CD14-positive monocyte (primary cell): ENCODE data around the gene ITGB1. TPM values are rescaled to one million over a fixed set of nuclear protein-coding genes. Genes with fewer than 3 reads are reported as not detected.

Experiments used
- DNase-seq, 3 donors: peaks; one replicate each; pipeline ENCODE4 v3.0.0-alpha.2; 2011 to 2022
- H2AFZ ChIP-seq: 2 replicates; pipeline ENCODE4 v1.6.0; 2012; ENCODE audit warnings: mild to moderate bottlenecking, low read depth, low read length, inconsistent platforms; ENCODE audit not compliant: insufficient read depth, poor library complexity, severe bottlenecking
- H3K27ac ChIP-seq, 2 donors: 1 replicate in 1 of 2; 2 replicates in 1 of 2; pipeline ENCODE4 v1.5.1; 2012 to 2013; ENCODE audit warnings: low read length in 2 of 2, control low read depth in 1 of 2, inconsistent platforms in 1 of 2, low read depth in 1 of 2, mild to moderate bottlenecking in 1 of 2
- H3K27me3 ChIP-seq, 2 donors: one replicate each; pipeline versions ENCODE4 v1.6.0 to v1.6.1; 2011 to 2013; ENCODE audit warnings: low read length in 2 of 2; ENCODE audit not compliant: control insufficient read depth in 2 of 2, insufficient read depth in 2 of 2
- H3K36me3 ChIP-seq, 2 donors: replicated peaks in 1 of 2; 1 replicate in 1 of 2; 2 replicates in 1 of 2; pipeline versions ENCODE4 v1.5.1 to v1.6.1; 2012 to 2013; ENCODE audit warnings: low read length in 2 of 2, control low read depth in 1 of 2, inconsistent platforms in 1 of 2, mild to moderate bottlenecking in 1 of 2; ENCODE audit not compliant: insufficient read depth in 2 of 2, control insufficient read depth in 1 of 2
- H3K4me1 ChIP-seq, 2 donors: 1 replicate in 1 of 2; 2 replicates in 1 of 2; pipeline versions ENCODE4 v1.5.1 to v1.6.1; 2012 to 2013; ENCODE audit warnings: low read length in 2 of 2, control low read depth in 1 of 2, inconsistent platforms in 1 of 2, mild to moderate bottlenecking in 1 of 2, moderate library complexity in 1 of 2; ENCODE audit not compliant: insufficient read depth in 2 of 2, control insufficient read depth in 1 of 2
- H3K4me2 ChIP-seq: replicated peaks from 2 replicates; pipeline ENCODE3; 2012; ENCODE audit warnings: low read length, moderate library complexity, mild to moderate bottlenecking; ENCODE audit not compliant: poor library complexity, severe bottlenecking; ENCODE audit errors: extremely low read depth
- H3K4me3 ChIP-seq, 3 experiments: fragments of 200-600 bp in 1 of 3; sonication (generic) in 1 of 3; replicated peaks in 1 of 3; 1 replicate in 2 of 3; 2 replicates in 1 of 3; pipeline ENCODE4 v1.5.1; 2011 to 2013; ENCODE audit warnings: low read length in 3 of 3, mild to moderate bottlenecking in 3 of 3, control low read depth in 2 of 3, low read depth in 2 of 3, inconsistent platforms in 1 of 3, moderate library complexity in 1 of 3
- H3K79me2 ChIP-seq: 2 replicates; pipeline ENCODE4 v1.6.0; 2012; ENCODE audit warnings: mild to moderate bottlenecking, control low read depth, inconsistent platforms, low read length, moderate library complexity; ENCODE audit not compliant: insufficient read depth
- H3K9ac ChIP-seq: 2 replicates; pipeline ENCODE4 v1.6.0; 2017; ENCODE audit warnings: low read length, mild to moderate bottlenecking; ENCODE audit not compliant: insufficient read depth, poor library complexity, severe bottlenecking
- H3K9me3 ChIP-seq, 2 donors: replicated peaks in 1 of 2; 1 replicate in 1 of 2; 2 replicates in 1 of 2; pipeline versions ENCODE4 v1.5.1 to v1.6.1; 2012 to 2013; ENCODE audit warnings: low read length in 2 of 2, control low read depth in 1 of 2; ENCODE audit not compliant: control insufficient read depth in 1 of 2, insufficient read depth in 1 of 2
- H4K20me1 ChIP-seq: 2 replicates; pipeline ENCODE4 v1.6.0; 2012; ENCODE audit warnings: mild to moderate bottlenecking, low read length, control low read depth, moderate library complexity; ENCODE audit not compliant: insufficient read depth
- H3K27ac Mint-ChIP-seq, 7 donors: one replicate each; pipeline ENCODE4 v1.8.0; 2020; ENCODE audit warnings: mild to moderate bottlenecking in 7 of 7, mixed read lengths in 7 of 7, moderate library complexity in 6 of 7, inconsistent platforms in 2 of 7
- H3K27me3 Mint-ChIP-seq, 3 donors: one replicate each; pipeline ENCODE4 v1.8.0; 2021 to 2022; ENCODE audit warnings: low read depth in 3 of 3, mild to moderate bottlenecking in 3 of 3, mixed read lengths in 3 of 3, moderate library complexity in 3 of 3, inconsistent platforms in 1 of 3
- H3K36me3 Mint-ChIP-seq, 2 donors: one replicate each; pipeline ENCODE4 v1.8.0; 2020; ENCODE audit warnings: mixed read lengths in 2 of 2, inconsistent platforms in 1 of 2, mild to moderate bottlenecking in 1 of 2
- H3K4me1 Mint-ChIP-seq: one replicate; pipeline ENCODE4 v1.8.0; 2020; ENCODE audit warnings: mild to moderate bottlenecking, mixed read lengths
- H3K4me3 Mint-ChIP-seq, 2 donors: one replicate each; pipeline ENCODE4 v1.8.0; 2020; ENCODE audit warnings: mild to moderate bottlenecking in 2 of 2, mixed read lengths in 2 of 2, moderate library complexity in 1 of 2
- H3K9me3 Mint-ChIP-seq, 7 donors: one replicate each; pipeline ENCODE4 v1.8.0; 2020 to 2022; ENCODE audit warnings: mixed read lengths in 7 of 7, mild to moderate bottlenecking in 6 of 7, moderate library complexity in 6 of 7, inconsistent platforms in 2 of 7
- CTCF ChIP-seq: fragments of 200-600 bp; IDR thresholded peaks from one replicate; pipeline ENCODE4 v1.8.0; 2022; ENCODE audit warnings: antibody characterized with exemption, mild to moderate bottlenecking
- intact Hi-C, 2 donors: fragments of 100-400 bp; cut with micrococcal nuclease; formaldehyde crosslinking; loops; one replicate each; pipeline versions ENCODE4 v1.15.0 to v1.15.1; 2023
- polyA plus RNA-seq, 3 donors: library from polyadenylated mRNA; depleted of rRNA in 1 of 3; unstranded in 2 of 3; stranded (reverse) in 1 of 3; fragments of 300-500 nt in 2 of 3; fragments of >200 nt in 1 of 3; fragmentation: Illumina TruSeq in 2 of 3; gene quantifications; 1 replicate in 2 of 3; 2 replicates in 1 of 3; pipeline ENCODE4 v1.2.3, GENCODE V29; 2012 to 2021

ITGB1 gene
- polyA plus RNA-seq, 3 donors: 58.2 to 157 (median 127) TPM

GRCh38 chr10:32878646-32879045, 79.4 kb downstream of the ITGB1 start:
- no peak overlapping the region for H3K4me3 Mint-ChIP-seq
- H3K9ac ChIP-seq: no peak overlapping the region
- DNase-seq: no peak
- H3K4me2 ChIP-seq: no peak overlapping the region
- no peaks in the 10 kb centered on the region for H3K4me1 Mint-ChIP-seq
- H2AFZ ChIP-seq: no peak overlapping the region
- TF ChIP-seq CTCF: no peak
- H3K79me2 ChIP-seq: no peaks in the 10 kb centered on the region
- no peaks in the 10 kb centered on the region for H3K4me1 ChIP-seq
- H3K27me3 ChIP-seq: no peaks in the 10 kb centered on the region
- no peak overlapping the region for H3K27ac ChIP-seq
- H3K9me3 ChIP-seq: no peaks in the 10 kb centered on the region
- peaks cover 0 to 4% (median 2%) of the 10 kb centered on the region in 7 donors for H3K9me3 Mint-ChIP-seq
- H3K36me3 ChIP-seq: no peaks in the 10 kb centered on the region
- H4K20me1 ChIP-seq: no peaks in the 10 kb centered on the region
- no peak overlapping the region for H3K27ac Mint-ChIP-seq
- no peak overlapping the region for H3K4me3 ChIP-seq
- intact Hi-C loops: no loop called here
- no peaks in the 10 kb centered on the region for H3K36me3 Mint-ChIP-seq
- peaks cover 0 to 2% (median 0%) of the 10 kb centered on the region in 3 donors for H3K27me3 Mint-ChIP-seq

GRCh38 chr10:32877915-32878314, 80.1 kb downstream of the ITGB1 start:
- H3K36me3 Mint-ChIP-seq: no peaks in the 10 kb centered on the region
- peaks cover 0 to 2% (median 0%) of the 10 kb centered on the region in 3 donors for H3K27me3 Mint-ChIP-seq

More at GRCh38 chr10:32877915-32878314, 80.1 kb downstream of the ITGB1 start:
- H3K4me2 ChIP-seq: no peak overlapping the region
- Mint-ChIP-seq H3K4me3 (no peak overlapping the region), H3K27ac (no peak overlapping the region), H3K4me1 (no peaks in the 10 kb centered on the region), H3K9me3 (peaks cover 0 to 8% (median 3%) of the 10 kb centered on the region in 7 donors)
- no peak for TF ChIP-seq CTCF
- no peak overlapping the region for H3K27ac ChIP-seq
- H3K27me3 ChIP-seq: no peaks in the 10 kb centered on the region
- intact Hi-C loops: no loop called here
- H3K4me3 ChIP-seq: no peak overlapping the region
- H3K9ac ChIP-seq: no peak overlapping the region
- H2AFZ ChIP-seq: no peak overlapping the region
- no peaks in the 10 kb centered on the region for H3K79me2 ChIP-seq
- H3K4me1 ChIP-seq: no peaks in the 10 kb centered on the region
- H3K9me3 ChIP-seq: no peaks in the 10 kb centered on the region
- DNase-seq: no peak
- H3K36me3 ChIP-seq: no peaks in the 10 kb centered on the region
- H4K20me1 ChIP-seq: no peaks in the 10 kb centered on the region
